ENCODE results near the gene BEND7.

BEND7 gene

GRCh38 chr10:13521026-13521425 lies 7.8 kb downstream of the BEND7 start:
- no peak for DNase-seq (ENCODE audit: low spot score)

GRCh38 chr10:13520194-13520593 lies 8.6 kb downstream of the BEND7 start:
- no peak for DNase-seq (ENCODE audit: low spot score)

GRCh38 chr10:13518076-13518692 lies 10.6 kb downstream of the BEND7 start:
- DNase-seq (ENCODE audit: low spot score) = no peak

GRCh38 chr10:13517675-13518074 lies 11.1 kb downstream of the BEND7 start:
- DNase-seq (ENCODE audit: low spot score) = no peak

GRCh38 chr10:13516176-13516575 lies 12.6 kb downstream of the BEND7 start:
- DNase-seq (ENCODE audit: low spot score) = no peak

GRCh38 chr10:13515467-13515866 lies 13.3 kb downstream of the BEND7 start:
- no peak for DNase-seq (ENCODE audit: low spot score)

GRCh38 chr10:13514296-13514695 lies 14.5 kb downstream of the BEND7 start:
- no peak for DNase-seq (ENCODE audit: low spot score)

GRCh38 chr10:13512564-13512963 lies 16.2 kb downstream of the BEND7 start:
- DNase-seq (ENCODE audit: low spot score) = no peak

- no peak for DNase-seq (ENCODE audit: low spot score)
Measured at GRCh38 chr10:13511409-13511808, 17.4 kb downstream of the BEND7 start.

GRCh38 chr10:13505052-13505680 lies 23.6 kb downstream of the BEND7 start:
- no peak for DNase-seq (ENCODE audit: low spot score)

- peak; percentile 30 for DNase-seq (ENCODE audit: low spot score)
Measured at GRCh38 chr10:13503745-13504463, 24.9 kb downstream of the BEND7 start.

- no peak for DNase-seq (ENCODE audit: low spot score)
Measured at GRCh38 chr10:13502380-13502779, 26.4 kb downstream of the BEND7 start.

- DNase-seq (ENCODE audit: low spot score) = no peak
Measured at GRCh38 chr10:13500201-13500600, 28.6 kb downstream of the BEND7 start.

- DNase-seq (ENCODE audit: low spot score) = no peak
Measured at GRCh38 chr10:13499150-13499549, 29.7 kb downstream of the BEND7 start.

GRCh38 chr10:13496931-13497330 lies 31.9 kb downstream of the BEND7 start:
- DNase-seq (ENCODE audit: low spot score) = no peak

- DNase-seq (ENCODE audit: low spot score) = no peak
Measured at GRCh38 chr10:13496164-13496563, 32.6 kb downstream of the BEND7 start.

- no peak for DNase-seq (ENCODE audit: low spot score)
Measured at GRCh38 chr10:13492493-13493180, 36.2 kb downstream of the BEND7 start.

GRCh38 chr10:13491747-13492360 lies 37.0 kb downstream of the BEND7 start:
- no peak for DNase-seq (ENCODE audit: low spot score)

- no peak for DNase-seq (ENCODE audit: low spot score)
Measured at GRCh38 chr10:13490503-13490902, 38.3 kb downstream of the BEND7 start.

GRCh38 chr10:13489035-13489599 lies 39.7 kb downstream of the BEND7 start:
- no peak for DNase-seq (ENCODE audit: low spot score)

- DNase-seq (ENCODE audit: low spot score) = peak; percentile 2
Measured at GRCh38 chr10:13485623-13486022, 43.2 kb downstream of the BEND7 start.

GRCh38 chr10:13483951-13484350 lies 44.9 kb downstream of the BEND7 start:
- DNase-seq (ENCODE audit: low spot score) = peak; percentile 62
